Fibroblast of the aortic adventitia (primary cell): Measurements from ENCODE around the gene FAM83G. TPM values are rescaled to one million over a fixed set of nuclear protein-coding genes. Genes with fewer than 3 reads are reported as not detected.
"Not testable (repeated sequence)": the region's sequence is repeated elsewhere in the genome, so short reads cannot be mapped to it uniquely, and the experiment has no call there.

Source experiments
- DNase-seq: peaks from one replicate; pipeline ENCODE4 v3.0.0-alpha.2; 2010; ENCODE audit warnings: low read depth
- H3K4me3 ChIP-seq: 2 replicates; pipeline ENCODE4 v1.5.1; 2011; ENCODE audit warnings: low read depth, mild to moderate bottlenecking, control low read depth, low read length, moderate library complexity
- small RNA-seq: library from RNA; depleted of rRNA; stranded (forward); fragments of <200 nt; gene quantifications from one replicate; pipeline ENCODE3, GENCODE V24; 2012
- total RNA-seq: library from RNA; depleted of rRNA; stranded (reverse); fragments of >200 nt; gene quantifications from 2 replicates; pipeline ENCODE4 v1.2.3, GENCODE V29; 2012; ENCODE audit warnings: low replicate concordance
- TF ChIP-seq, protein P1 (sequence below): IDR thresholded peaks from 2 replicates; pipeline ENCODE4 v1.5.1; 2011; ENCODE audit warnings: mild to moderate bottlenecking, low read length, control low read depth, inconsistent platforms; ENCODE audit not compliant: insufficient read depth

The FAM83G gene
- total RNA-seq, 1 donor, result 9.5 TPM

GRCh38 chr17:18925187-18925586 lies 79.4 kb downstream of the FAM83G start:
- TF ChIP-seq, protein P1, sequence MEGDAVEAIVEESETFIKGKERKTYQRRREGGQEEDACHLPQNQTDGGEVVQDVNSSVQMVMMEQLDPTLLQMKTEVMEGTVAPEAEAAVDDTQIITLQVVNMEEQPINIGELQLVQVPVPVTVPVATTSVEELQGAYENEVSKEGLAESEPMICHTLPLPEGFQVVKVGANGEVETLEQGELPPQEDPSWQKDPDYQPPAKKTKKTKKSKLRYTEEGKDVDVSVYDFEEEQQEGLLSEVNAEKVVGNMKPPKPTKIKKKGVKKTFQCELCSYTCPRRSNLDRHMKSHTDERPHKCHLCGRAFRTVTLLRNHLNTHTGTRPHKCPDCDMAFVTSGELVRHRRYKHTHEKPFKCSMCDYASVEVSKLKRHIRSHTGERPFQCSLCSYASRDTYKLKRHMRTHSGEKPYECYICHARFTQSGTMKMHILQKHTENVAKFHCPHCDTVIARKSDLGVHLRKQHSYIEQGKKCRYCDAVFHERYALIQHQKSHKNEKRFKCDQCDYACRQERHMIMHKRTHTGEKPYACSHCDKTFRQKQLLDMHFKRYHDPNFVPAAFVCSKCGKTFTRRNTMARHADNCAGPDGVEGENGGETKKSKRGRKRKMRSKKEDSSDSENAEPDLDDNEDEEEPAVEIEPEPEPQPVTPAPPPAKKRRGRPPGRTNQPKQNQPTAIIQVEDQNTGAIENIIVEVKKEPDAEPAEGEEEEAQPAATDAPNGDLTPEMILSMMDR, result no peak
- DNase-seq, result no peak
- no peak overlapping the region for H3K4me3 ChIP-seq

DNA sequence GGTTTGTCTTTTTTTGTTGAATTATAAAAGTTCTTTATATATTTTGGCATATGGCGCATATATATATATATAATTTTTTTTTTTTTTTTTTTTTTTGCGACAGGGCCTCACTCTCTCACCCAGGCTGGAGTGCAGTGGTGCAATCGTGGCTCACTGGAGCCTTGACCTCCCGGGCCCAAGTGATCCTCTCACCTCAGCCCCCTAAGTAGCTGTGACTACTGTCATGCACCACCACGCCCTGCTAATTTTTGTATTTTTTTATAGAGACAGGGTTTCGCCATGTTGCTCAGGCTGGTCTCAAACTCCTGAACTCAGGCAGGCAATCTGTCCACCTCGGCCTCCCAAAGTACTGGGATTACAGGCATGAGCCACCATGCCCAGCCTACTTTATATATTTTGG lies 82.0 kb downstream of the FAM83G start:
- DNase-seq, H3K4me3 ChIP-seq: not testable (repeated sequence)

DNA sequence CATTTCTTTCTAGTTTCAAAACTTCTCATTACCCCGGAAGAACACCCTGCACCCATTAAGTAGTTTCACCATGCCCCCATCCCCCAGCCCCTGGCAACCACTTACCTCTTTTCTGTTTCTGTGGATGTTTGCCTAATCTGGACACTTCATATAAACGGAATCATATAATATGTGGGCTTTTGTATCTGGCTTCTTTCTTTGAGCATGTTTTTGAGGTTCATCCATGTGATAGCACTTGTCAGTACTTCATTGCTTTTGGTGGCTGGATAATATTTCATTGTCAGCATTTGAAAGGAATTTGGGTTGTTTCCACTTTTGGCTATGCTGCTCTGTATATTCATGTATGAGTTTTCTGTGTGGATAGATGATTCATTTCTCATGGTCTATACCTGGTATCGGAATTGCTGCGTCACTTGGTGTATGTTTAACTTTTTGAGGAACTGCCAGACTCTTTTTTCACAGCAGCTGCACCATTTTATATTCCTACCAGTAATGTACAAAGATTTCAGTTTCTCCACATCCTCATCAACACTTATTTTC lies 82.6 kb downstream of the FAM83G start:
- DNase-seq, result peak; percentile 64
- H3K4me3 ChIP-seq, result no peak overlapping the region
- TF ChIP-seq, protein P1, result no peak

DNA sequence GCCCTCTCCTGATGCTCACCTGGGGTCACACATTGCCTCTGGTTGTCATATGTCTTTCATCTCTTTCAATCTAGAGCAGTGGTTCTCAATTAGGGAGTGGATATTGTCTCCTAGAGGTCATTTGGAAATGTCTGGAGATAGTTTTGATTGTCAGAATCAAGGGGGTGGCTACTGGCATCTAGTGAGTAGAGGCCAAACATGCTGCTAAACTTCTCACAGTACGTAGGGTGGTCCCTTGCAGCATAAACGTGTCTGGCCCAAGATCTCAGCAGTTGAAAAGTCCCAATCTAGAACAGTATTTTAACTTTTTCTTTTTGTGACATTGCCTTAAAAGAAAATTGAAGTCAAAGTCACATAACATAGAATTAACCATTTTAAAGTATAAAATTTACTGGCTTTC lies 83.1 kb downstream of the FAM83G start:
- no peak overlapping the region for H3K4me3 ChIP-seq
- TF ChIP-seq, protein P1, result no peak
- no peak for DNase-seq

DNA sequence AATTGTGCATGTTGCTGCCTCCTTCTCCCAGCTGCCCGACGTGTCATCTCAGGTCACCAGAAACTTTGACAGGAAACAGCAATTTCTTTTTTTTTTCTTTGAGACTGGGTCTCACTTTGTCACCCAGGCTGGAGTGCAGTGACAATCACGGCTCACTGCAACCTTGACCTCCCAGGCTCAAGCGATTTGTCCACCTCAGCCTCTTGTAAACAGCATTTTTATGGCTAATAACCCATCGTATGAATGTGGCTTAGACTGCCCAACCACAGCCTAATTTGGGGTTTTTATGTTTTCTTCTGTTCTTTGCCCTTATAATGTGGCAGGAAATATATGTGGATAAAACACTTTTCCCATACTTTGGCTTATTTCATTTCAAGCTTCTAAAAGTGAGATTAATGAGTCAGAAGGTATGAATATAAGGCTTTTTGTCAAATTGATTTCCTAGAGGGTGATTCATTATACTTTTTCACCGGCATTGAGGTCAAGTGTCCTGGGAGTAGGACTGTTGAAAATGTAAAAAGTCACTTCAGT lies 83.6 kb downstream of the FAM83G start:
- TF ChIP-seq, protein P1, result no peak
- DNase-seq, result peak; percentile 22
- H3K4me3 ChIP-seq, result no peak overlapping the region

DNA sequence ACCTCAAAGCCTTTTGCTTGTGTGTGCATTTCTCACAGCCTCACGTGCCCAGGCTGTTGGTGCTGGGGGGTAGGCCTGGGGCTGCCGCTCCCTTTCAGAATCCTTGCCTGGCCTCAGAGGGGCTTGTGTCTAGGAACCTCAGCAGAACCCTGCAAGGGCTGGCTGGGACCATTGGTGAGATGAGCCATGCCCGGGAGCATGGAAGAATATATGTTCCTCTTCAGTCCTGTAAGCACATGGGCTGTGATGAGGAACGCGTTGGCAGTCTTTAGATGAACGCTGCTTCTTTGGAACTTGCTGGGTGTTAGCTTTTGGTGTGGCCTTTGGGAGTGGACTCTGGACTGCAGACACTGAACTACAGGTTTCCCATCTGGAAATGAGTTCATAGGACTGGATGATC lies 84.6 kb downstream of the FAM83G start:
- H3K4me3 ChIP-seq, result no peak overlapping the region
- no peak for DNase-seq
- TF ChIP-seq, protein P1, result no peak

Small RNA genes lying within 50 kb of the gene (small RNA-seq; reads per million reads assigned to genes)
- gene AC090286.3 (not detected), gene RF00324 (not detected)

Other genes with a start within 250 kb of the FAM83G start
- 25.2 and 61.3 TPM in 2 replicates for gene TVP23B, start 223.6 kb downstream of the FAM83G start, total RNA-seq
- gene PRPSAP2, start 146.6 kb downstream of the FAM83G start, total RNA-seq, result 14.2 and 26.3 TPM in 2 replicates
- gene SLC5A10, start 52.6 kb downstream of the FAM83G start, total RNA-seq, result not detected in 2 replicates
- under 0.01 TPM in 1 of 2 replicates, not detected in the other for gene GRAP, start 42.2 kb upstream of the FAM83G start, total RNA-seq
- gene GRAPL, start 122.8 kb upstream of the FAM83G start, total RNA-seq, result not detected in 2 replicates
- gene EPN2, start 232.6 kb upstream of the FAM83G start, total RNA-seq, result 30.7 and 31.2 TPM in 2 replicates